Measurements from ENCODE around the gene CCDC197.

DNA sequence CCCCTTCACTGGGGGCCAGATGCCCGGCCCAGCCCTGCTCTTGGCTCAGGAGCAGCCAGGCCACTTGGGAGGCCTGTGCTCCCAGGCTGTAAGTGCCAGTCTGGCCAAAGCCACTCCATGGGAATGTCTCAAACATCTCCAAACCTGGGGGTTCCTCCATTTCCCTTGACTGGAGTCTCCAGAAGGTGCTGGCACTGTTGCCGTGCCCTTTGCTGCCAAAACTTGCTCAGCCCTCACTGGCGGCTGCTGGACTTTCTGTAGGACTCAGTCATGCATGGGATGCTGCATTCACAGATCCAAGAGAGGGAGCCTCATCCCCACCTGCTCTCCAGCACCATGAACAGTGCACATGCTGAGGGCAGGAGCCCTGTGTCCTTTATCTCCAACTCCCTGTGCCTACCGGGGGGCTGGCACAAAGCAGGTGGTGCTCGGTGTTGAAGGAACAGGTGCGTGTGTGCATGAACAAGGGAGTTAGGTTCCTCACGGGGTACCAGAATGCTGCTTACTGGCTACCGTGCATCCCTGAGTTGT, 19.4 kb downstream of the CCDC197 start:
- TF ChIP-seq POLR2A (IDR thresholded peaks at IDR 0.05; ENCODE audit: low read depth, low read length) (no peak), POLR2AphosphoS5 (IDR thresholded peaks at IDR 0.05; ENCODE audit: low read depth, low read length) (no peak)
